ENCODE data around the gene SUMO1. TPM values are rescaled to one million over a fixed set of nuclear protein-coding genes. Genes with fewer than 3 reads are reported as not detected.

Gene SUMO1
- total RNA-seq, 1 donor from 2014 or later: 113 TPM

GRCh38 chr2:202186641-202187202 lies 51.7 kb downstream of the SUMO1 start:
- peaks cover 2% of the 10 kb centered on the region for H3K27me3 Mint-ChIP-seq (ENCODE audit: unreplicated experiment)
- no peak overlapping the region for H3K27ac Mint-ChIP-seq (ENCODE audit: unreplicated experiment)
- TF ChIP-seq CTCF (IDR thresholded peaks at IDR 0.05; ENCODE audit: unreplicated experiment): no peak
- H3K36me3 Mint-ChIP-seq (ENCODE audit: low read depth, unreplicated experiment): no peaks in the 10 kb centered on the region
- H3K9me3 Mint-ChIP-seq (ENCODE audit: unreplicated experiment): no peaks in the 10 kb centered on the region
- no peak overlapping the region for H3K4me3 Mint-ChIP-seq (ENCODE audit: unreplicated experiment)
- DNase-seq (ENCODE audit: low spot score): no peak
- no peaks in the 10 kb centered on the region for H3K4me1 Mint-ChIP-seq (ENCODE audit: unreplicated experiment)

GRCh38 chr2:202185156-202185555 lies 53.2 kb downstream of the SUMO1 start:
- no peak overlapping the region for H3K4me3 Mint-ChIP-seq (ENCODE audit: unreplicated experiment)
- H3K36me3 Mint-ChIP-seq (ENCODE audit: low read depth, unreplicated experiment): no peaks in the 10 kb centered on the region
- no peaks in the 10 kb centered on the region for H3K4me1 Mint-ChIP-seq (ENCODE audit: unreplicated experiment)
- no peak for DNase-seq (ENCODE audit: low spot score)
- H3K27me3 Mint-ChIP-seq (ENCODE audit: unreplicated experiment): peaks cover 2% of the 10 kb centered on the region
- TF ChIP-seq CTCF (IDR thresholded peaks at IDR 0.05; ENCODE audit: unreplicated experiment): no peak
- no peaks in the 10 kb centered on the region for H3K9me3 Mint-ChIP-seq (ENCODE audit: unreplicated experiment)
- H3K27ac Mint-ChIP-seq (ENCODE audit: unreplicated experiment): no peak overlapping the region

- H3K4me1 Mint-ChIP-seq (ENCODE audit: unreplicated experiment): no peaks in the 10 kb centered on the region
- H3K36me3 Mint-ChIP-seq (ENCODE audit: low read depth, unreplicated experiment): no peaks in the 10 kb centered on the region
- no peaks in the 10 kb centered on the region for H3K9me3 Mint-ChIP-seq (ENCODE audit: unreplicated experiment)
- no peaks in the 10 kb centered on the region for H3K27me3 Mint-ChIP-seq (ENCODE audit: unreplicated experiment)
- no peak for TF ChIP-seq CTCF (IDR thresholded peaks at IDR 0.05; ENCODE audit: unreplicated experiment)
- no peak overlapping the region for H3K27ac Mint-ChIP-seq (ENCODE audit: unreplicated experiment)
- no peak for DNase-seq (ENCODE audit: low spot score)
- H3K4me3 Mint-ChIP-seq (ENCODE audit: unreplicated experiment): no peak overlapping the region
Measured at GRCh38 chr2:202184557-202184956, 53.8 kb downstream of the SUMO1 start.

GRCh38 chr2:202178346-202178958 lies 59.9 kb downstream of the SUMO1 start:
- Mint-ChIP-seq H3K27ac (ENCODE audit: unreplicated experiment) (no peak overlapping the region), H3K4me1 (ENCODE audit: unreplicated experiment) (no peaks in the 10 kb centered on the region)

More at GRCh38 chr2:202178346-202178958, 59.9 kb downstream of the SUMO1 start:
- Mint-ChIP-seq H3K4me3 (ENCODE audit: unreplicated experiment) (no peak overlapping the region), H3K36me3 (ENCODE audit: low read depth, unreplicated experiment) (no peaks in the 10 kb centered on the region), H3K9me3 (ENCODE audit: unreplicated experiment) (no peaks in the 10 kb centered on the region), H3K27me3 (ENCODE audit: unreplicated experiment) (no peaks in the 10 kb centered on the region)
- peak; percentile 86 for TF ChIP-seq CTCF (IDR thresholded peaks at IDR 0.05; ENCODE audit: unreplicated experiment)
- peak; percentile 65 for DNase-seq (ENCODE audit: low spot score)
